AG04449 (cell line): ENCODE results near the gene TUBGCP4.

Experiments
- CTCF ChIA-PET: fragments of 350-600 bp; formaldehyde crosslinking; extraction: SDS; loops from one replicate; lab custom pipeline; 2021; ENCODE audit warnings: antibody characterized with exemption; lab: Yijun Ruan, JAX
- POLR2A ChIA-PET: fragments of 400-600, 350-600 bp; formaldehyde crosslinking; extraction: SDS; loops from one replicate; lab custom pipeline; 2020; ENCODE audit warnings: antibody characterized with exemption, inconsistent platforms; lab: Yijun Ruan, JAX
- DNase-seq: peaks from one replicate; pipeline ENCODE4 v3.0.0-alpha.2; 2010; ENCODE audit warnings: low read depth, low spot score
- H3K4me3 ChIP-seq: 2 replicates; pipeline ENCODE4 v1.5.1; 2011; ENCODE audit warnings: low read depth, mild to moderate bottlenecking, control low read depth, low read length
- CTCF ChIP-seq: IDR thresholded peaks from one replicate; pipeline ENCODE4 v1.5.1; 2011; ENCODE audit warnings: mild to moderate bottlenecking, moderate library complexity, low read length, control low read depth, inconsistent platforms; ENCODE audit not compliant: insufficient read depth; ENCODE audit errors: missing control alignments

Gene TUBGCP4

GRCh38 chr15:43402255-43402654 is 31.4 kb downstream of the TUBGCP4 start:
- ChIA-PET POLR2A (no interaction called here), CTCF (interaction anchor here (1.3 to 2.1 kb wide), 2 partner anchors 27 to 30 kb away, joined by 4 to 6 read pairs; no protein-coding TSS in a partner anchor)
- DNase-seq: no peak
- no peak for TF ChIP-seq CTCF
- no peak overlapping the region for H3K4me3 ChIP-seq

- ChIA-PET CTCF (interaction anchor here (1.3 to 2.1 kb wide), 2 partner anchors 28 to 32 kb away, joined by 4 to 6 read pairs; no protein-coding TSS in a partner anchor), POLR2A (no interaction called here)
Observed at GRCh38 chr15:43403616-43404015, 32.7 kb downstream of the TUBGCP4 start.

GRCh38 chr15:43404130-43404529 is 33.2 kb downstream of the TUBGCP4 start:
- TF ChIP-seq CTCF: no peak
- H3K4me3 ChIP-seq: no peak overlapping the region
- ChIA-PET CTCF (interaction anchor here (2.1 kb wide), 1 partner anchor 29 kb away, joined by 6 read pairs; no protein-coding TSS in a partner anchor), POLR2A (no interaction called here)
- no peak for DNase-seq

More at GRCh38 chr15:43403616-43404015, 32.7 kb downstream of the TUBGCP4 start:
- no peak for TF ChIP-seq CTCF
- DNase-seq: no peak
- H3K4me3 ChIP-seq: no peak overlapping the region

GRCh38 chr15:43406189-43406588 is 35.3 kb downstream of the TUBGCP4 start:
- no peak for DNase-seq
- CTCF ChIA-PET: interaction anchor here (0.8 kb wide), 1 partner anchor 41 kb away, joined by 3 read pairs; no protein-coding TSS in a partner anchor
- TF ChIP-seq CTCF: no peak
- POLR2A ChIA-PET: no interaction called here
- H3K4me3 ChIP-seq: no peak overlapping the region

GRCh38 chr15:43406808-43407207 is 35.9 kb downstream of the TUBGCP4 start:
- TF ChIP-seq CTCF: no peak
- CTCF ChIA-PET: interaction anchor here (0.8 to 1.1 kb wide), 5 partner anchors 10 to 42 kb away, joined by 3 to 4 read pairs (median 3); no protein-coding TSS in a partner anchor
- no peak for DNase-seq
- POLR2A ChIA-PET: no interaction called here
- H3K4me3 ChIP-seq: no peak overlapping the region

GRCh38 chr15:43408789-43409188 is 37.9 kb downstream of the TUBGCP4 start:
- no peak for DNase-seq

More at GRCh38 chr15:43408789-43409188, 37.9 kb downstream of the TUBGCP4 start:
- ChIA-PET CTCF (interaction anchor here (1.3 kb wide), 1 partner anchor 32 kb away, joined by 4 read pairs; no protein-coding TSS in a partner anchor), POLR2A (interaction anchor here (0.6 kb wide), 1 partner anchor 35 kb away, joined by 3 read pairs; no protein-coding TSS in a partner anchor)
- H3K4me3 ChIP-seq: no peak overlapping the region
- TF ChIP-seq CTCF: no peak
